Upper lobe of left lung (tissue), 4 donors: ENCODE results near the gene TERC.
"Not testable (repeated sequence)": the region's sequence is repeated elsewhere in the genome, so short reads cannot be mapped to it uniquely, and the experiment has no call there.

Experiments
- CTCF ChIP-seq, 6 experiments: fragments of 450-650 bp in 4 of 6; fragments of 200-600 bp in 2 of 6; sonication (generic) in 2 of 6; IDR thresholded peaks; one replicate each; pipeline ENCODE4 v1.5.1; 2016 to 2019; ENCODE audit warnings: antibody characterized with exemption in 6 of 6
- POLR2A ChIP-seq, 4 donors: fragments of 450-650 bp; IDR thresholded peaks; one replicate each; pipeline ENCODE4 v1.5.1; 2016 to 2017; ENCODE audit warnings: antibody characterized with exemption in 4 of 4, mild to moderate bottlenecking in 2 of 4
- POLR2AphosphoS5 ChIP-seq, 2 donors: sonication (generic); formaldehyde crosslinking; IDR thresholded peaks; one replicate each; pipeline ENCODE4 v1.5.1; 2017; ENCODE audit warnings: antibody characterized with exemption in 2 of 2

DNA sequence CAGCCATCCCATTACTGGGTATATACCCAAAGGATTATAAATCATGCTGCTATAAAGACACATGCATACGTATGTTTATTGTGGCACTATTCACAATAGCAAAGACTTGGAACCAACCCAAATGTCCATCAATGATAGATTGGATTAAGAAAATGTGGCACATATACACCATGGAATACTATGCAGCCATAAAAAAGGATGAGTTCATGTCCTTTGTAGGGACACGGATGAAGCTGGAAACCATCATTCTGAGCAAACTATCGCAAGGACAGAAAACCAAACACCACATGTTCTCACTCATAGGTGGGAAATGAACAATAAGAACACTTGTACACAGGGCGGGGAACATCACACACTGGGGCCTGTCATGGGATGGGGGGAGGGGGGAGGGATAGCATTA, 46.4 kb downstream of the TERC start:
- TF ChIP-seq CTCF, POLR2A, POLR2AphosphoS5 (IDR thresholded peaks at IDR 0.05): not testable (repeated sequence)
